GM12801 (cell line): ENCODE data around the gene CELSR1.

Experiments
- CTCF ChIP-seq: IDR thresholded peaks from one replicate; pipeline ENCODE4 v1.5.1; 2011; ENCODE audit warnings: control low read depth; ENCODE audit not compliant: insufficient read length; ENCODE audit errors: extremely low read depth

The CELSR1 gene

GRCh38 chr22:46479046-46479445 is 58.4 kb downstream of the CELSR1 start:
- TF ChIP-seq CTCF, result no peak

GRCh38 chr22:46478083-46478551 is 59.3 kb downstream of the CELSR1 start:
- TF ChIP-seq CTCF, result no peak

GRCh38 chr22:46476547-46476941 is 60.9 kb downstream of the CELSR1 start:
- no peak for TF ChIP-seq CTCF

- no peak for TF ChIP-seq CTCF
Measured at GRCh38 chr22:46473896-46474557, 63.4 kb downstream of the CELSR1 start.

GRCh38 chr22:46473021-46473779 is 64.2 kb downstream of the CELSR1 start:
- TF ChIP-seq CTCF, result no peak

- TF ChIP-seq CTCF, result no peak
Measured at GRCh38 chr22:46472722-46473016, 64.8 kb downstream of the CELSR1 start.

GRCh38 chr22:46471901-46472721 is 65.3 kb downstream of the CELSR1 start:
- TF ChIP-seq CTCF, result no peak
